Panc1 (cell line): ENCODE data around the gene SLC24A4. TPM values are rescaled to one million over a fixed set of nuclear protein-coding genes. Genes with fewer than 3 reads are reported as not detected.

ENCODE experiments used
- ATAC-seq: fragments of 200-7000 bp; cut with Tn5 transposase; 2 replicates; pipeline ENCODE4 v1.9.1; 2020; ENCODE audit warnings: mild to moderate bottlenecking, moderate library complexity
- BruUV-seq: library from RNA; stranded (reverse); fragments of 400-500 nt; replicated peaks from 2 replicates; lab custom pipeline; 2021; lab: Mats Ljungman, UMichigan
- CTCF ChIA-PET: fragments of 300-600 bp; sonication (Branson Sonifier 250); formaldehyde crosslinking; loops from one replicate; lab custom pipeline; 2022; ENCODE audit warnings: antibody characterized with exemption; lab: Charles Lee
- POLR2A ChIA-PET: fragments of 300-600 bp; sonication (Branson Sonifier 250); formaldehyde crosslinking; loops from one replicate; lab custom pipeline; 2022; ENCODE audit warnings: antibody characterized with exemption; lab: Charles Lee
- DNase-seq: peaks from one replicate; pipeline ENCODE4 v3.0.0-alpha.2; 2010; ENCODE audit warnings: low read depth, low spot score
- H3K27ac ChIP-seq: 2 replicates; pipeline ENCODE4 v1.5.1; 2011; ENCODE audit warnings: mild to moderate bottlenecking, low read length, inconsistent platforms
- H3K27me3 ChIP-seq: fragments of 200-500 bp; sonication (Bioruptor generic); 2 replicates; pipeline ENCODE4 v1.6.0; 2014; ENCODE audit warnings: low read length, inconsistent platforms; ENCODE audit not compliant: control insufficient read depth, insufficient read depth
- H3K36me3 ChIP-seq: fragments of 200-500 bp; sonication (Bioruptor generic); 2 replicates; pipeline ENCODE4 v1.5.1; 2014; ENCODE audit warnings: inconsistent platforms, mild to moderate bottlenecking, low read length, moderate library complexity; ENCODE audit not compliant: control insufficient read depth, insufficient read depth
- H3K4me1 ChIP-seq: 2 replicates; pipeline ENCODE4 v1.5.1; 2011; ENCODE audit warnings: inconsistent platforms, mild to moderate bottlenecking, low read length, moderate library complexity; ENCODE audit not compliant: control insufficient read depth, insufficient read depth
- H3K4me3 ChIP-seq, 2 experiments: 2 replicates each; pipeline ENCODE4 v1.5.1; 2011 to 2012; ENCODE audit warnings: low read depth in 2 of 2, low read length in 2 of 2, mild to moderate bottlenecking in 2 of 2, inconsistent platforms in 1 of 2, moderate library complexity in 1 of 2
- H3K9me3 ChIP-seq: fragments of 200-500 bp; sonication (Bioruptor generic); 2 replicates; pipeline ENCODE4 v1.5.1; 2014; ENCODE audit warnings: low read depth, mild to moderate bottlenecking, inconsistent platforms, low read length, moderate library complexity; ENCODE audit not compliant: control insufficient read depth, insufficient read depth
- CTCF ChIP-seq: fragments of 450-650 bp; IDR thresholded peaks from 2 replicates; pipeline ENCODE4 v1.5.1; 2017; ENCODE audit warnings: mild to moderate bottlenecking
- POLR2AphosphoS5 ChIP-seq: IDR thresholded peaks from 2 replicates; pipeline ENCODE4 v1.6.1; 2012; ENCODE audit warnings: mild to moderate bottlenecking, low read depth, low read length, moderate library complexity
- REST ChIP-seq, 2 experiments: IDR thresholded peaks; 2 replicates each; pipeline ENCODE4 v1.6.1; 2011 to 2012; ENCODE audit warnings: low read depth in 2 of 2, control low read depth in 1 of 2, low read length in 1 of 2, mild to moderate bottlenecking in 1 of 2, moderate library complexity in 1 of 2; ENCODE audit not compliant: insufficient read depth in 1 of 2
- SIN3A ChIP-seq: IDR thresholded peaks from 2 replicates; pipeline ENCODE4 v1.6.1; 2012; ENCODE audit warnings: low read depth, mild to moderate bottlenecking, low read length, moderate library complexity, borderline replicate concordance; ENCODE audit not compliant: insufficient read depth
- TCF7L2 ChIP-seq: IDR thresholded peaks from 2 replicates; pipeline ENCODE4 v1.6.1; 2011; ENCODE audit warnings: mild to moderate bottlenecking, low read depth, low read length, inconsistent platforms
- in situ Hi-C: cut with HindIII; loops from 2 replicates; pipeline ENCODE4 v1.10.0; 2016; ENCODE audit warnings: low sequenced_read_pairs, low pct_unique_long_range_greater_than_20kb
- intact Hi-C: fragments of 100-400 bp; cut with micrococcal nuclease; formaldehyde crosslinking; loops from one replicate; pipeline ENCODE4 v1.10.0; 2022; ENCODE audit not compliant: unreplicated experiment
- total RNA-seq: library from RNA; stranded (reverse); gene quantifications from one replicate; pipeline ENCODE4 v1.2.1, GENCODE V29; 2021; ENCODE audit not compliant: unreplicated experiment

Gene SLC24A4
- total RNA-seq, 1 experiment from 2014 or later, result not detected

- no peak overlapping the region for H3K4me3 ChIP-seq
- POLR2A ChIA-PET, result no interaction called here
- in situ Hi-C loops (no loop called here), intact Hi-C loops (no loop called here)
- DNase-seq, result no peak
- no peaks in the 10 kb centered on the region for H3K36me3 ChIP-seq
- H3K9me3 ChIP-seq, result no peaks in the 10 kb centered on the region
- H3K27me3 ChIP-seq, result no peaks in the 10 kb centered on the region
- no peak for ATAC-seq
- no peak overlapping the region for H3K27ac ChIP-seq
- TF ChIP-seq REST (IDR thresholded peaks at IDR 0.05; ENCODE audit: insufficient read depth in 1 of 2, low read depth in 2 of 2, low read length in 1 of 2), result no peak
- no peak for TF ChIP-seq CTCF
- no peak for TF ChIP-seq POLR2AphosphoS5
- no peak for TF ChIP-seq SIN3A
- no peak for TF ChIP-seq TCF7L2
- BruUV-seq, result no TSS peak
- H3K4me1 ChIP-seq, result no peaks in the 10 kb centered on the region
- CTCF ChIA-PET, result no interaction called here
Observed at GRCh38 chr14:92426237-92426636, 103.3 kb downstream of the SLC24A4 start.

GRCh38 chr14:92427096-92427495 is 104.1 kb downstream of the SLC24A4 start:
- in situ Hi-C loops (no loop called here), intact Hi-C loops (no loop called here)
- ChIA-PET CTCF (no interaction called here), POLR2A (no interaction called here)
- Histone ChIP-seq H3K4me3 (no peak overlapping the region), H3K9me3 (no peaks in the 10 kb centered on the region), H3K27ac (no peak overlapping the region), H3K27me3 (no peaks in the 10 kb centered on the region), H3K4me1 (no peaks in the 10 kb centered on the region), H3K36me3 (no peaks in the 10 kb centered on the region)
- no peak for ATAC-seq
- no peak for DNase-seq
- BruUV-seq, result no TSS peak
- no peak for TF ChIP-seq TCF7L2
- no peak for TF ChIP-seq CTCF
- no peak for TF ChIP-seq SIN3A
- TF ChIP-seq REST (IDR thresholded peaks at IDR 0.05; ENCODE audit: insufficient read depth in 1 of 2, low read depth in 2 of 2, low read length in 1 of 2), result no peak
- TF ChIP-seq POLR2AphosphoS5, result no peak
